Upper lobe of right lung (tissue), 1 donor: Measurements from ENCODE around the gene HEXIM2. TPM values are rescaled to one million over a fixed set of nuclear protein-coding genes. Genes with fewer than 3 reads are reported as not detected.

Experiments used
- ATAC-seq: fragments of 200-7000 bp; cut with Tn5 transposase; one replicate; pipeline ENCODE4 v1.9.1; 2020; ENCODE audit warnings: mild to moderate bottlenecking, moderate library complexity
- DNase-seq: peaks from one replicate; pipeline ENCODE4 v3.0.0-alpha.2; 2020
- H3K27ac ChIP-seq: fragments of 200-600 bp; one replicate; pipeline ENCODE4 v1.8.0; 2022
- H3K27me3 ChIP-seq: fragments of 200-600 bp; one replicate; pipeline ENCODE4 v1.8.0; 2022; ENCODE audit warnings: mild to moderate bottlenecking
- H3K36me3 ChIP-seq: fragments of 200-600 bp; one replicate; pipeline ENCODE4 v1.8.0; 2022
- H3K4me1 ChIP-seq: fragments of 200-600 bp; one replicate; pipeline ENCODE4 v1.8.0; 2022
- H3K4me3 ChIP-seq: fragments of 200-600 bp; one replicate; pipeline ENCODE4 v1.8.0; 2022; ENCODE audit warnings: mild to moderate bottlenecking
- H3K9me3 ChIP-seq: fragments of 200-600 bp; one replicate; pipeline ENCODE4 v1.8.0; 2022
- intact Hi-C: fragments of 100-400 bp; cut with DNase I; formaldehyde crosslinking; loops from one replicate; pipeline ENCODE4 v1.11.0; 2022
- long read RNA-seq: library from polyadenylated mRNA; unstranded; transcript quantifications from one replicate; pipeline ENCODE4 v2.0.0, GENCODE V29; 2021
- total RNA-seq: library from RNA; stranded (reverse); fragmentation: NEBNext Ultra II Directional; extraction: Animal tissue kit (Norgen Biotek cat#: 25700); gene quantifications from one replicate; pipeline ENCODE4 v1.2.1, GENCODE V29; 2021
- TF ChIP-seq, protein P1 (sequence below): fragments of 200-600 bp; IDR thresholded peaks from one replicate; pipeline ENCODE4 v1.8.0; 2022; ENCODE audit warnings: antibody characterized with exemption
- donor health status: DM: no; HTN: yes; CAD: no; lungs with severe emphysema.

The HEXIM2 gene, protein sequence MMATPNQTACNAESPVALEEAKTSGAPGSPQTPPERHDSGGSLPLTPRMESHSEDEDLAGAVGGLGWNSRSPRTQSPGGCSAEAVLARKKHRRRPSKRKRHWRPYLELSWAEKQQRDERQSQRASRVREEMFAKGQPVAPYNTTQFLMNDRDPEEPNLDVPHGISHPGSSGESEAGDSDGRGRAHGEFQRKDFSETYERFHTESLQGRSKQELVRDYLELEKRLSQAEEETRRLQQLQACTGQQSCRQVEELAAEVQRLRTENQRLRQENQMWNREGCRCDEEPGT
- total RNA-seq = 5.7 TPM
- long read RNA-seq, partial matches to known transcripts = 2 of 7 reads
- long read RNA-seq, other reads (novel, unspliced or antisense) = 1 of 7 reads

DNA sequence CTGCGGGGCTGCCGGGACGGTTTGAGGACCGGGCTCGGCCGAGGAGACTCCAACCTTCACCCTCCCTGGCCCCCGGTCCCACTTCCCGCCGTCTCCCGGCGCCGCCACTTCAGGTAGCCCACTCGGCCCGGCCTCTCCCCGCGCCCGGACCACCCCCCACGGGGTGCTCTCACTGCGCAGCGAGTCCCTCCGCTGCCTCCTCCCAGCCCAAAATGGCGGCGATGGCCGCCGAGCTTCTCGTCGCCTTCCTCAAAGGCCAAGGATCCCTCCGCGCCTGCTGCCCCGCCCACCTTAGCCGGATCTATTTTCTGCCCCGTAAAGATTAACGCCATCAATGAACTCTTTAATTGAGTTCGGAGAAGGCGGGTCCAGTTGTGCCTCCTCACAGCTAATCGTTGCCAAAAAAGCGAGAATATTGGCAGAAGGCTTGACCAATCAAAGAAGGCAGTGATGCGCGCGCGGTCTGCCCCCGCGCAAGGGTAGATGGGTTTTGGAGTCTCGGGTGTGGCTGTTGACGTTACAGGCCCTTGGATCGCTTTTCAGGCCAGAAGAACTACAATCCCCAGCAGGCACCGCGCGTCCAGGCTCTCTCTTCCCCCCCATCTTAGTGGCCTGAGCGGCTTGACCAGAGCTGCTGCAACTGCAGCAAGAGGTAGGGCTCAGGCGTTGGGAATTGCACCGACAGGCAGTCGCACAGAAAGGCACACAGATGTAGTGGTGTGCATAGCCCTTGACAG, at the start of gene HEXIM2:
HEXIM2 (plus strand) TSS at position 588 of the 737 bp plus-strand sequence. CDS start 919 bp downstream, outside the sequence.
- ATAC-seq = peak; percentile 96
- Histone ChIP-seq H3K4me3 (peak within 1 kb of the TSS; percentile 88), H3K9me3 (no peaks in the 10 kb centered on the region), H3K27me3 (no peaks in the 10 kb centered on the region), H3K4me1 (peaks cover 35% of the 10 kb centered on the region), H3K36me3 (no peaks in the 10 kb centered on the region), H3K27ac (peak within 1 kb of the TSS; percentile 100)
- peak; percentile 98 for DNase-seq
- TF ChIP-seq, protein P1, sequence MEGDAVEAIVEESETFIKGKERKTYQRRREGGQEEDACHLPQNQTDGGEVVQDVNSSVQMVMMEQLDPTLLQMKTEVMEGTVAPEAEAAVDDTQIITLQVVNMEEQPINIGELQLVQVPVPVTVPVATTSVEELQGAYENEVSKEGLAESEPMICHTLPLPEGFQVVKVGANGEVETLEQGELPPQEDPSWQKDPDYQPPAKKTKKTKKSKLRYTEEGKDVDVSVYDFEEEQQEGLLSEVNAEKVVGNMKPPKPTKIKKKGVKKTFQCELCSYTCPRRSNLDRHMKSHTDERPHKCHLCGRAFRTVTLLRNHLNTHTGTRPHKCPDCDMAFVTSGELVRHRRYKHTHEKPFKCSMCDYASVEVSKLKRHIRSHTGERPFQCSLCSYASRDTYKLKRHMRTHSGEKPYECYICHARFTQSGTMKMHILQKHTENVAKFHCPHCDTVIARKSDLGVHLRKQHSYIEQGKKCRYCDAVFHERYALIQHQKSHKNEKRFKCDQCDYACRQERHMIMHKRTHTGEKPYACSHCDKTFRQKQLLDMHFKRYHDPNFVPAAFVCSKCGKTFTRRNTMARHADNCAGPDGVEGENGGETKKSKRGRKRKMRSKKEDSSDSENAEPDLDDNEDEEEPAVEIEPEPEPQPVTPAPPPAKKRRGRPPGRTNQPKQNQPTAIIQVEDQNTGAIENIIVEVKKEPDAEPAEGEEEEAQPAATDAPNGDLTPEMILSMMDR = no peak
- intact Hi-C loops = no loop called here

DNA sequence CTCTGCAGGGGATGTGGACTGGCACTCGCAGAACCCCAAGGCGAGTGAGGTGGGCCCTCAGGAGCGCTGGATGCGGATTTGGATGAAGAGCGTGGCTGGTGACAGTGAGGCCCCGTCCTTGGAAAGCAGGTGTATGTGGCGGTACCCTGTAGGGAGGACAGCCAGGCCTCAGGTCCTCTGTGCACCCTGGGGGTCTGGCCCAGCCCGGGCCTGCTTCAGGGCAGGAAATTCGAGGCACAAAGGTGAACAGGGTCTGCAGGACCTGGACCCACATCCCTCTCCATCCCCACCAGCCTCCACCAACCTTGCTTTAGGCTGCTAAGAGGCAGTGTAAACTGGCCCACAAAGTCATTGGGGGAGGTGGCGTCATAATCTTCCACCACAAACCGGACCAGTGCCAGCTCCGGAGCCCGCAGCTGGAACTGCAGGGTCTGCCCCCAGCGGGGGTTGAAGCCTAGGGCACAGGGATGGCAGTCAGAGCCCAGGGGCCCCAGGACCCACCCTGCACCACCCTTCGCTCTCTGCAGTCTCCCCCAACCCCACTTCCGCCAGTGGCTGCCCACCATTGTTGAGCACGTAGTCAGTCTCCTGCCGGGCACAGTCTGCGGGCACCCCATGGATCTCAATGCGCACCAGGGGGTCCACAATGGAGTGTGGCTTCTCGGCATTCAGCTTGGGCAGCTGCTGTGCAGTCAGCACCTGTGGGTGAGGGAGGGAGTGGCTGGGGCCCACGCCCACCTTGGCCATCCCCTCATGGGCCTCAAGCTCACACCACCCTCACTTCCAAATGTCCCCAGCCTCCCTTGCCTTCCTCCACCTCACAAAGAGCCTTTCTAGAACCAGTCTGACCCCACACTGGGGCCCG, 48.9 kb upstream of the HEXIM2 start:
- no peaks in the 10 kb centered on the region for H3K36me3 ChIP-seq
- intact Hi-C loops = loop anchor here (10.0 kb wide), 1 partner anchor 198 kb away; the partner anchor contains the start of gene GFAP
- no peaks in the 10 kb centered on the region for H3K27me3 ChIP-seq
- H3K4me3 ChIP-seq = no peak overlapping the region
- no peaks in the 10 kb centered on the region for H3K9me3 ChIP-seq
- TF ChIP-seq, protein P1 = no peak
- DNase-seq (no peak), ATAC-seq (no peak)
- H3K27ac ChIP-seq = no peak overlapping the region
- no peaks in the 10 kb centered on the region for H3K4me1 ChIP-seq

DNA sequence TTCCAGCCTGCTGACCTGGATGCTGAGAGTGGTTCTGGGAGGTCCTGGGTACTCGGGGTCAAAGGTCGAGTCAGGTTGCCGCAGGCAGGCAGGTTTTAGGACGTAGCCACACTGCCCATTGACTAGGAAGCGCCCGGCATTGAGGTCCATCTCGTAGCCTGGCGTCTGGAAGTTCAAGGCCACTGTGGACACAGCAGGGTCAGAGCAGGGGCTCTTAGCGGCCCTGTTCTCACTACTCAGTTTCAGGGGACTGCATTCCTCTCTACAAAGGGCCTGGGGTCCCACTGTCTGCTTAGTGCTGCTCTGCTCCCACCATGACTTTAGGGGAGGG, 48.3 kb upstream of the HEXIM2 start:
- Histone ChIP-seq H3K4me3 (no peak overlapping the region), H3K36me3 (no peaks in the 10 kb centered on the region), H3K27me3 (no peaks in the 10 kb centered on the region), H3K9me3 (no peaks in the 10 kb centered on the region), H3K27ac (no peak overlapping the region), H3K4me1 (no peaks in the 10 kb centered on the region)
- intact Hi-C loops = loop anchor here (10.0 kb wide), 1 partner anchor 199 kb away; the partner anchor contains the start of gene GFAP
- DNase-seq (no peak), ATAC-seq (no peak)
- TF ChIP-seq, protein P1 = no peak

DNA sequence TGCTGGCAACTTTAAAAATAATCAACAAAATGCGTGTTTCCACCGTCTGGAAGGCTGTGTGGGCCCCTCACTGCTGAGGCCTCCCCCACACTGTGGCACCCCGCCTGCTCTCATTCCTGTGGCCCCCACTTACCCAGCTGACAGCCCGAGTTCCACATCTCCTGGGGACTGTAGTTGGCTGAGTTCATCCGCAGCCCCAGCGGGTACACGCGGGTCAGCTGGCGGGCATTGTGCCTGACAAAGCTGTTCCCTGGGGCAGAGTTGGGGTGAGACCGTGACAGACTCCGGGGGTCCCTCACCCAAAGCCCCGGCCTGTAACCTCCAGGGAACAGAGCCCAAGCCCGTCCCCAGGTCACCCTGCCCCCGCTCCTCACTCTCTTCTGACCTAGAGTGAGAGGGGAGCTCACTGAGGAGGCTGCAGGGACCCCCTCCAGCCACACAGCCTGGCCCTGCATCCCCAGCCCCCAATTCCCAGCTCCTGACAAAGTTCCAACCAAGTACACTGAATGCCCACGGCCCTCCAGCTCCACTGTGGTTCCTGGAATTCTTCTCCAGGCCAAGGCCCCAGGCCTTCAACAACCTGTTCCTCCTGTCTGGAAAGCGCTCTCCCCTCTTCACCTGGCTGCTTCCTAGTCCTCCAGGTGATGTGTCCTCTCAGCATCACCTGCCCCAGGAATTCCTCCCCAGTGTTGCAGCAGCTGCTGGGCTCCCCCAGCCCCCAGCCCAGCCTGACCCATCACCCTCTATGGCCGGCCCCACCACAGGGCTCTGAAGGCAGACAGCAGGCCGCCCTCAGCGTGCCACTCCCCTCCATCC, 47.4 kb upstream of the HEXIM2 start:
- H3K4me1 ChIP-seq = no peaks in the 10 kb centered on the region
- DNase-seq (no peak), ATAC-seq (no peak)
- no peaks in the 10 kb centered on the region for H3K27me3 ChIP-seq
- TF ChIP-seq, protein P1 = no peak
- intact Hi-C loops = loop anchor here (10.0 kb wide), 1 partner anchor 200 kb away; the partner anchor contains the start of gene GFAP
- H3K9me3 ChIP-seq = no peaks in the 10 kb centered on the region
- no peak overlapping the region for H3K27ac ChIP-seq
- H3K4me3 ChIP-seq = no peak overlapping the region
- H3K36me3 ChIP-seq = no peaks in the 10 kb centered on the region
